K562 (cell line): Measurements from ENCODE around the gene PIK3CA. TPM values are rescaled to one million over a fixed set of nuclear protein-coding genes. Genes with fewer than 3 reads are reported as not detected.

Experiments
- ATAC-seq: fragments of 200-7000 bp; cut with Tn5 transposase; 3 replicates; pipeline ENCODE4 v1.9.1; 2020; ENCODE audit warnings: moderate library complexity
- BruUV-seq: library from RNA; stranded (reverse); fragments of 400-500 nt; replicated peaks from 2 replicates; lab custom pipeline; 2021; lab: Mats Ljungman, UMichigan
- CTCF ChIA-PET: fragments of 300-600 bp; formaldehyde crosslinking; extraction: SDS; loops from one replicate; lab custom pipeline; 2021; ENCODE audit warnings: low intra/inter-chr PET ratio; lab: Yijun Ruan, JAX
- POLR2A ChIA-PET: fragments of 300-600, 350-650 bp; sonication (Branson Sonifier 250); formaldehyde crosslinking; extraction: SDS; loops from one replicate; lab custom pipeline; 2021; ENCODE audit warnings: antibody characterized with exemption, inconsistent platforms; lab: Yijun Ruan, JAX
- DNase-seq, 4 experiments: peaks; one replicate each; pipeline versions ENCODE4 v3.0.0 to v3.0.0-alpha.2; 2011 to 2018; ENCODE audit warnings: low spot score in 3 of 4, mixed read lengths in 3 of 4; ENCODE audit errors: extremely low read depth in 1 of 4
- FAIRE-seq: peaks from 2 replicates; lab custom pipeline; 2011; peaks lifted over from hg19 to GRCh38; lab: Jason Lieb, UNC
- H2AFZ ChIP-seq: 2 replicates; pipeline ENCODE4 v1.6.0; 2011; ENCODE audit warnings: low read depth, low read length, control low read depth, inconsistent platforms
- H3K27ac ChIP-seq: fragments of 200-600 bp; 3 replicates; pipeline ENCODE4 v1.8.0; 2011; ENCODE audit warnings: low read depth, mild to moderate bottlenecking, control low read depth, inconsistent platforms, low read length, moderate library complexity, mixed read lengths; ENCODE audit errors: extremely low read depth
- H3K27me3 ChIP-seq, 2 experiments: fragments of 300-600 bp in 1 of 2; 2 replicates in 1 of 2; 3 replicates in 1 of 2; pipeline versions ENCODE4 v1.6.0 to v1.8.0; 2011; ENCODE audit warnings: inconsistent platforms in 2 of 2, low read length in 2 of 2, mild to moderate bottlenecking in 1 of 2, mixed read lengths in 1 of 2, moderate library complexity in 1 of 2; ENCODE audit not compliant: control insufficient read depth in 2 of 2, insufficient read depth in 2 of 2
- H3K36me3 ChIP-seq: fragments of 300-600 bp; 3 replicates; pipeline ENCODE4 v1.8.0; 2011; ENCODE audit warnings: mild to moderate bottlenecking, low read length, inconsistent platforms; ENCODE audit not compliant: control insufficient read depth, insufficient read depth
- H3K4me1 ChIP-seq, 2 experiments: fragments of 200-600 bp in 1 of 2; replicated peaks in 1 of 2; 2 replicates in 1 of 2; 3 replicates in 1 of 2; pipeline versions ENCODE4 v1.5.1 to v1.8.0; 2011; ENCODE audit warnings: inconsistent platforms in 2 of 2, low read length in 2 of 2, mild to moderate bottlenecking in 1 of 2, mixed read lengths in 1 of 2, moderate library complexity in 1 of 2; ENCODE audit not compliant: control insufficient read depth in 2 of 2, insufficient read depth in 2 of 2
- H3K4me2 ChIP-seq: 2 replicates; pipeline ENCODE4 v1.6.1; 2011; ENCODE audit warnings: low read length, control low read depth, inconsistent platforms, mixed read lengths; ENCODE audit not compliant: insufficient read depth
- H3K4me3 ChIP-seq: fragments of 200-600 bp; sonication (generic), shearing (Covaris generic); 2 replicates; pipeline ENCODE4 v1.5.1; 2016; ENCODE audit warnings: control low read depth, inconsistent platforms
- H3K79me2 ChIP-seq: fragments of 200-600 bp; 3 replicates; pipeline ENCODE4 v1.8.0; 2011; ENCODE audit warnings: low read length, inconsistent platforms; ENCODE audit not compliant: control insufficient read depth, insufficient read depth
- H3K9ac ChIP-seq, 2 experiments: 2 replicates each; pipeline versions ENCODE4 v1.6.0 to v1.6.1; 2011; ENCODE audit warnings: low read depth in 2 of 2, low read length in 2 of 2, control low read depth in 1 of 2, inconsistent platforms in 1 of 2, mild to moderate bottlenecking in 1 of 2, mixed read lengths in 1 of 2; ENCODE audit not compliant: insufficient read depth in 1 of 2
- H3K9me1 ChIP-seq: one replicate; pipeline ENCODE4 v1.6.0; 2011; ENCODE audit warnings: inconsistent platforms, mild to moderate bottlenecking, low read length, moderate library complexity; ENCODE audit not compliant: control insufficient read depth, insufficient read depth
- H3K9me3 ChIP-seq: replicated peaks from 2 replicates; pipeline ENCODE4 v1.5.1; 2011; ENCODE audit warnings: low read depth, low read length, inconsistent platforms; ENCODE audit not compliant: control insufficient read depth, insufficient read depth
- H4K20me1 ChIP-seq: replicated peaks from 2 replicates; pipeline ENCODE4 v1.6.1; 2011; ENCODE audit warnings: low read length, inconsistent platforms, mixed read lengths; ENCODE audit not compliant: control insufficient read depth, insufficient read depth
- C11orf30 ChIP-seq: fragments of 450-650 bp; IDR thresholded peaks from 2 replicates; pipeline ENCODE4 v1.6.1; 2016; ENCODE audit warnings: low read depth, mild to moderate bottlenecking
- CBFA2T3 ChIP-seq: fragments of 450-650 bp; IDR thresholded peaks from 2 replicates; pipeline ENCODE4 v1.6.1; 2017
- ETS2 ChIP-seq: IDR thresholded peaks from 2 replicates; pipeline ENCODE4 v1.6.1; 2016; ENCODE audit warnings: borderline replicate concordance, missing genetic modification characterization, mild to moderate bottlenecking, moderate library complexity, missing compliant biosample characterization; ENCODE audit not compliant: poor library complexity, severe bottlenecking
- EWSR1 ChIP-seq: fragments of 450-650 bp; IDR thresholded peaks from 2 replicates; pipeline ENCODE4 v1.6.1; 2018; ENCODE audit warnings: borderline replicate concordance, mild to moderate bottlenecking, low read depth, moderate library complexity; ENCODE audit not compliant: partially characterized antibody
- JUN ChIP-seq, 2 experiments: sonication (generic) in 1 of 2; formaldehyde crosslinking in 1 of 2; IDR thresholded peaks; 2 replicates each; pipeline versions ENCODE4 v1.6.1 to v1.8.0; 2012 to 2022; ENCODE audit warnings: borderline replicate concordance in 2 of 2, mild to moderate bottlenecking in 2 of 2, improper control_type of control experiment in 1 of 2, low read depth in 1 of 2, low read length in 1 of 2, missing genetic modification reagents in 1 of 2
- KHSRP ChIP-seq: fragments of 450-650 bp; IDR thresholded peaks from 2 replicates; pipeline ENCODE4 v1.6.1; 2017
- SAFB2 ChIP-seq: fragments of 200-400 bp; formaldehyde crosslinking; IDR thresholded peaks from 2 replicates; pipeline ENCODE4 v1.6.1; 2018; ENCODE audit warnings: borderline replicate concordance, low read length, low read depth, moderate library complexity; ENCODE audit not compliant: severe bottlenecking
- SP1 ChIP-seq: sonication (generic); formaldehyde crosslinking; IDR thresholded peaks from 2 replicates; pipeline ENCODE4 v1.8.1; 2022; ENCODE audit warnings: mild to moderate bottlenecking, missing genetic modification reagents
- TAF7 ChIP-seq: fragments of 450-650 bp; IDR thresholded peaks from 2 replicates; pipeline ENCODE4 v1.6.1; 2016; ENCODE audit warnings: missing genetic modification characterization, missing compliant biosample characterization
- TAF9B ChIP-seq: fragments of 450-650 bp; IDR thresholded peaks from 2 replicates; pipeline ENCODE4 v1.6.1; 2018; ENCODE audit warnings: mild to moderate bottlenecking; ENCODE audit not compliant: partially characterized antibody
- ZNF146 ChIP-seq: IDR thresholded peaks from one replicate; pipeline ENCODE4 v1.6.1; 2018; ENCODE audit warnings: missing compliant biosample characterization; ENCODE audit not compliant: unreplicated experiment
- ZNF444 ChIP-seq: fragments of 250-450 bp; sonication (Bioruptor Pico); IDR thresholded peaks from 2 replicates; pipeline ENCODE4 v1.4.0; 2020; ENCODE audit warnings: mild to moderate bottlenecking, moderate library complexity
- ZNF764 ChIP-seq: fragments of 250-450 bp; sonication (Bioruptor Pico); IDR thresholded peaks from 2 replicates; pipeline ENCODE4 v1.4.0; 2020; ENCODE audit warnings: low read depth, mild to moderate bottlenecking, moderate library complexity
- WGBS: fragments of 100-300 bp; shearing (Covaris generic); methylation state at CpG from one replicate; pipeline ENCODE4 v1.1.6; 2016; ENCODE audit warnings: low coverage, mixed read lengths; ENCODE audit not compliant: insufficient coverage; ENCODE audit errors: missing lambda C conversion rate; 5-methylcytosine and 5-hydroxymethylcytosine counted together
- in situ Hi-C: fragments of 300-500 bp; cut with MboI; formaldehyde crosslinking; loops from 4 replicates; pipeline ENCODE4 v1.15.0; 2018; ENCODE audit warnings: inconsistent platforms, mixed read lengths
- intact Hi-C: fragments of 100-400 bp; cut with micrococcal nuclease; formaldehyde crosslinking; loops from 2 replicates; pipeline ENCODE4 v1.14.2; 2022
- polyA plus RNA-seq, 8 experiments: library from polyadenylated mRNA; depleted of rRNA in 4 of 8; stranded (reverse) in 5 of 8; unstranded in 3 of 8; fragments of >200 nt; fragmentation: Nextera tagmentation in 2 of 8; fragmentation: Illumina TruSeq in 1 of 8; extraction: Ambion mirVana in 2 of 8; extraction: Trizol in 1 of 8; gene quantifications; 2 replicates each; pipeline versions ENCODE4 v1.2.1 to v1.2.3, GENCODE V29; 2011 to 2014; ENCODE audit warnings: inconsistent platforms in 1 of 8, missing spikeins in 1 of 8
- total RNA-seq, 7 experiments: library from RNA; depleted of rRNA in 6 of 7; stranded (reverse); fragments of >200 nt in 6 of 7; fragmentation: Illumina TruSeq in 2 of 7; extraction: Trizol in 2 of 7; gene quantifications; 2 replicates each; pipeline versions ENCODE4 v1.2.1 to v1.2.3, GENCODE V29; 2011 to 2021; ENCODE audit warnings: low replicate concordance in 1 of 7
- TF ChIP-seq, protein P1 (sequence below): fragments of 250-450 bp; sonication (Bioruptor Pico); IDR thresholded peaks from 2 replicates; pipeline ENCODE4 v1.8.0; 2022; ENCODE audit warnings: inconsistent platforms
- TF ChIP-seq, protein P2 (sequence below): fragments of 200-400 bp; formaldehyde crosslinking; IDR thresholded peaks from 2 replicates; pipeline ENCODE4 v1.6.1; 2017; ENCODE audit warnings: mild to moderate bottlenecking, low read depth, low read length, moderate library complexity
- TF ChIP-seq, protein P3 (sequence below): fragments of 450-650 bp; formaldehyde crosslinking; IDR thresholded peaks from 2 replicates; pipeline ENCODE4 v1.4.0; 2020; ENCODE audit warnings: mild to moderate bottlenecking, moderate library complexity
- TF ChIP-seq, protein P4 (sequence below): fragments of 450-650 bp; conservative IDR thresholded peaks from 2 replicates; pipeline ENCODE4 v1.6.1; 2016; ENCODE audit warnings: missing genetic modification characterization, low read depth, mild to moderate bottlenecking, missing compliant biosample characterization, moderate library complexity

The PIK3CA gene
- total and polyA plus RNA-seq, 9 of the 15 experiments (the other 6 are each of a cell fraction or from before 2014, with no cell fraction given), result 3.8 to 19.4 (median 10.8) TPM

DNA sequence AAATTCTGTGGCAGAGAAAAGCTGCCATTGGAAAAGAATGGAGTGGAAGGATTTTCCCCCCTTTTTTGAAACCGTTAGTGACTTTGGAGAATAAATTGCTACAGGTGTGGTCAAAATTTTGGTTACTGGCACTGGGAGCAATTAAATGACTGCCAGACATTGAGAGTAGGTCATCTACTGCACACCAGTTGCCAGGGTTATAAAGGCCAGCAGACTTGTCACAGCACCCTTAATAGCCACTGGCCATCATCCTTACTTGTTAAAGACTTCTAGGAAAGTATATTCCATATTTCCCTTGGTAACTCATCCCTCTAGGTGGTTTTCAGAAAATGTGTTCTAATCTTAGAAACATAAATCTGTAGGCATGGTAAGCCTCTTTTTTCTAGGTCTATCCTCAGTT, 8.0 kb downstream of the PIK3CA start:
- POLR2A ChIA-PET, result no interaction called here
- no peak for FAIRE-seq
- Histone ChIP-seq H3K9me3 (no peaks in the 10 kb centered on the region), H3K9ac (no peak overlapping the region), H2AFZ (no peak overlapping the region), H4K20me1 (peaks cover 11% of the 10 kb centered on the region; the same call in 1 of the 2 replicates), H3K27ac (no peak overlapping the region), H3K4me2 (no peak overlapping the region), H3K4me1 (peaks cover 0 to 13% of the 10 kb centered on the region in 2 experiments; a peak in 2 of 5 replicates), H3K27me3 (no peaks in the 10 kb centered on the region), H3K4me3 (no peak overlapping the region), H3K79me2 (peaks cover 98% of the 10 kb centered on the region), H3K36me3 (peaks cover 5% of the 10 kb centered on the region; the same call in 2 of the 3 replicates), H3K9me1 (no peaks in the 10 kb centered on the region)
- no peak for ATAC-seq
- CTCF ChIA-PET, result no interaction called here
- WGBS, result 33% methylated on average over 1 of the region's 1 CpG
- intact Hi-C loops (no loop called here), in situ Hi-C loops (no loop called here)
- no TSS peak for BruUV-seq
- no peak for DNase-seq
- no peak for TF ChIP-seq ETS2 (tag)
- no peak for TF ChIP-seq TAF7 (tag)
- no peak for TF ChIP-seq CBFA2T3
- TF ChIP-seq TAF9B, result no peak
- TF ChIP-seq SAFB2, result no peak
- no peak for TF ChIP-seq ZNF764 (CRISPR knock-in tag)
- TF ChIP-seq, protein P1, sequence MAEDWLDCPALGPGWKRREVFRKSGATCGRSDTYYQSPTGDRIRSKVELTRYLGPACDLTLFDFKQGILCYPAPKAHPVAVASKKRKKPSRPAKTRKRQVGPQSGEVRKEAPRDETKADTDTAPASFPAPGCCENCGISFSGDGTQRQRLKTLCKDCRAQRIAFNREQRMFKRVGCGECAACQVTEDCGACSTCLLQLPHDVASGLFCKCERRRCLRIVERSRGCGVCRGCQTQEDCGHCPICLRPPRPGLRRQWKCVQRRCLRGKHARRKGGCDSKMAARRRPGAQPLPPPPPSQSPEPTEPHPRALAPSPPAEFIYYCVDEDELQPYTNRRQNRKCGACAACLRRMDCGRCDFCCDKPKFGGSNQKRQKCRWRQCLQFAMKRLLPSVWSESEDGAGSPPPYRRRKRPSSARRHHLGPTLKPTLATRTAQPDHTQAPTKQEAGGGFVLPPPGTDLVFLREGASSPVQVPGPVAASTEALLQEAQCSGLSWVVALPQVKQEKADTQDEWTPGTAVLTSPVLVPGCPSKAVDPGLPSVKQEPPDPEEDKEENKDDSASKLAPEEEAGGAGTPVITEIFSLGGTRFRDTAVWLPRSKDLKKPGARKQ (CRISPR knock-in tag), result no peak
- TF ChIP-seq, protein P2, sequence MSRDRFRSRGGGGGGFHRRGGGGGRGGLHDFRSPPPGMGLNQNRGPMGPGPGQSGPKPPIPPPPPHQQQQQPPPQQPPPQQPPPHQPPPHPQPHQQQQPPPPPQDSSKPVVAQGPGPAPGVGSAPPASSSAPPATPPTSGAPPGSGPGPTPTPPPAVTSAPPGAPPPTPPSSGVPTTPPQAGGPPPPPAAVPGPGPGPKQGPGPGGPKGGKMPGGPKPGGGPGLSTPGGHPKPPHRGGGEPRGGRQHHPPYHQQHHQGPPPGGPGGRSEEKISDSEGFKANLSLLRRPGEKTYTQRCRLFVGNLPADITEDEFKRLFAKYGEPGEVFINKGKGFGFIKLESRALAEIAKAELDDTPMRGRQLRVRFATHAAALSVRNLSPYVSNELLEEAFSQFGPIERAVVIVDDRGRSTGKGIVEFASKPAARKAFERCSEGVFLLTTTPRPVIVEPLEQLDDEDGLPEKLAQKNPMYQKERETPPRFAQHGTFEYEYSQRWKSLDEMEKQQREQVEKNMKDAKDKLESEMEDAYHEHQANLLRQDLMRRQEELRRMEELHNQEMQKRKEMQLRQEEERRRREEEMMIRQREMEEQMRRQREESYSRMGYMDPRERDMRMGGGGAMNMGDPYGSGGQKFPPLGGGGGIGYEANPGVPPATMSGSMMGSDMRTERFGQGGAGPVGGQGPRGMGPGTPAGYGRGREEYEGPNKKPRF, result no peak
- TF ChIP-seq C11orf30, result no peak
- TF ChIP-seq, protein P3, sequence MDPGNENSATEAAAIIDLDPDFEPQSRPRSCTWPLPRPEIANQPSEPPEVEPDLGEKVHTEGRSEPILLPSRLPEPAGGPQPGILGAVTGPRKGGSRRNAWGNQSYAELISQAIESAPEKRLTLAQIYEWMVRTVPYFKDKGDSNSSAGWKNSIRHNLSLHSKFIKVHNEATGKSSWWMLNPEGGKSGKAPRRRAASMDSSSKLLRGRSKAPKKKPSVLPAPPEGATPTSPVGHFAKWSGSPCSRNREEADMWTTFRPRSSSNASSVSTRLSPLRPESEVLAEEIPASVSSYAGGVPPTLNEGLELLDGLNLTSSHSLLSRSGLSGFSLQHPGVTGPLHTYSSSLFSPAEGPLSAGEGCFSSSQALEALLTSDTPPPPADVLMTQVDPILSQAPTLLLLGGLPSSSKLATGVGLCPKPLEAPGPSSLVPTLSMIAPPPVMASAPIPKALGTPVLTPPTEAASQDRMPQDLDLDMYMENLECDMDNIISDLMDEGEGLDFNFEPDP, result no peak
- TF ChIP-seq SP1 (CRISPR knock-in tag), result no peak
- no peak for TF ChIP-seq KHSRP
- no peak for TF ChIP-seq EWSR1
- no peak for TF ChIP-seq ZNF146 (CRISPR knock-in tag)
- TF ChIP-seq, protein P4, sequence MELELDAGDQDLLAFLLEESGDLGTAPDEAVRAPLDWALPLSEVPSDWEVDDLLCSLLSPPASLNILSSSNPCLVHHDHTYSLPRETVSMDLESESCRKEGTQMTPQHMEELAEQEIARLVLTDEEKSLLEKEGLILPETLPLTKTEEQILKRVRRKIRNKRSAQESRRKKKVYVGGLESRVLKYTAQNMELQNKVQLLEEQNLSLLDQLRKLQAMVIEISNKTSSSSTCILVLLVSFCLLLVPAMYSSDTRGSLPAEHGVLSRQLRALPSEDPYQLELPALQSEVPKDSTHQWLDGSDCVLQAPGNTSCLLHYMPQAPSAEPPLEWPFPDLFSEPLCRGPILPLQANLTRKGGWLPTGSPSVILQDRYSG (tag), result no peak
- no peak for TF ChIP-seq ZNF444 (CRISPR knock-in tag)
- TF ChIP-seq JUN (IDR thresholded peaks at IDR 0.05; ENCODE audit: borderline replicate concordance, low read depth, low read length), result no peak
- no peak for TF ChIP-seq JUN (CRISPR knock-in tag; IDR thresholded peaks at IDR 0.05; ENCODE audit: borderline replicate concordance)
